MCF 10A (cell line): ENCODE results near the gene ANAPC7. TPM values are rescaled to one million over a fixed set of nuclear protein-coding genes. Genes with fewer than 3 reads are reported as not detected.
"Not testable (repeated sequence)": the region's sequence is repeated elsewhere in the genome, so short reads cannot be mapped to it uniquely, and the experiment has no call there.

Experiments used
- BruUV-seq: library from RNA; stranded (reverse); fragments of 400-500 nt; replicated peaks from 2 replicates; lab custom pipeline; 2021; lab: Mats Ljungman, UMichigan
- CTCF ChIA-PET: fragments of 300-600 bp; sonication (Branson Sonifier 250); formaldehyde crosslinking; extraction: SDS; loops from one replicate; lab custom pipeline; 2021; ENCODE audit warnings: antibody characterized with exemption, inconsistent platforms; lab: Yijun Ruan, JAX
- POLR2A ChIA-PET: fragments of 300-600, 350-650 bp; sonication (Branson Sonifier 250); formaldehyde crosslinking; extraction: SDS; loops from one replicate; lab custom pipeline; 2020; ENCODE audit warnings: antibody characterized with exemption, inconsistent platforms; lab: Yijun Ruan, JAX
- DNase-seq: peaks from one replicate; pipeline ENCODE4 v3.0.0-alpha.2; 2018; ENCODE audit not compliant: unreplicated experiment
- H3K27ac Mint-ChIP-seq: one replicate; pipeline ENCODE4 v1.8.0; 2022; ENCODE audit warnings: mild to moderate bottlenecking, low read depth, mixed read lengths; ENCODE audit not compliant: unreplicated experiment
- H3K27me3 Mint-ChIP-seq: one replicate; pipeline ENCODE4 v1.8.0; 2022; ENCODE audit warnings: mixed read lengths; ENCODE audit not compliant: insufficient read depth, unreplicated experiment
- H3K36me3 Mint-ChIP-seq: one replicate; pipeline ENCODE4 v1.8.0; 2022; ENCODE audit warnings: mild to moderate bottlenecking, moderate library complexity, mixed read lengths; ENCODE audit not compliant: insufficient read depth, unreplicated experiment
- H3K4me1 Mint-ChIP-seq: one replicate; pipeline ENCODE4 v1.8.0; 2022; ENCODE audit warnings: mixed read lengths; ENCODE audit not compliant: insufficient read depth, unreplicated experiment
- H3K4me3 Mint-ChIP-seq: one replicate; pipeline ENCODE4 v1.8.0; 2022; ENCODE audit warnings: mild to moderate bottlenecking, moderate library complexity, mixed read lengths; ENCODE audit not compliant: unreplicated experiment
- H3K9me3 Mint-ChIP-seq: one replicate; pipeline ENCODE4 v1.8.0; 2022; ENCODE audit warnings: mixed read lengths; ENCODE audit not compliant: unreplicated experiment
- intact Hi-C: fragments of 100-400 bp; cut with micrococcal nuclease; formaldehyde crosslinking; loops from 2 replicates; pipeline ENCODE4 v1.14.1; 2022
- total RNA-seq: library from RNA; stranded (reverse); gene quantifications from 2 replicates; pipeline ENCODE4 v1.2.3, GENCODE V29; 2022
- TF ChIP-seq, protein P1 (sequence below): fragments of 200-600 bp; IDR thresholded peaks from one replicate; pipeline ENCODE4 v1.8.0; 2022; ENCODE audit warnings: antibody characterized with exemption, mild to moderate bottlenecking; ENCODE audit not compliant: unreplicated experiment

ANAPC7 gene
- total RNA-seq, 1 experiment from 2014 or later = 87.1 TPM

DNA sequence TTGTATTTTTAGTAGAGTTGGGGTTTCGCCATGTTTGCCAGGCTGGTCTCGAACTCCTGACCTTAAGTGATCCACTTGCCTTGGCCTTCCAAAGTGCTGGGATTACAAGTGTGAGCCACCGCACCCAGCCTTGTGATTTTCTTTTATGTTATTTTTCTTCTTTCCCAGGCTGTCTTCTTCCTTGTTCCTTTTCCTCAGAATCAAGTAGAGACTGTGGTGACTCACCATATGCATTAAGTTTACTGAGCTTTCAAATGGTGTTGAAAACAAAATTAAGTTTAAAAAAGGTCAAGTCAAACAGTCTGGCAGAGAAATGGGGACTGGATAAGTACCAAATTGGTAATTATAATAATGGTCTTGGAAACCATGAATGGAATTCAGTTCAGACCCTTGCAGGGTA lies 40.9 kb upstream of the ANAPC7 start:
- intact Hi-C loops = no loop called here
- BruUV-seq = no TSS peak
- H3K4me3 Mint-ChIP-seq = no peak overlapping the region
- no peaks in the 10 kb centered on the region for H3K27me3 Mint-ChIP-seq
- POLR2A ChIA-PET = no interaction called here
- peaks cover 74% of the 10 kb centered on the region for H3K36me3 Mint-ChIP-seq
- TF ChIP-seq, protein P1, sequence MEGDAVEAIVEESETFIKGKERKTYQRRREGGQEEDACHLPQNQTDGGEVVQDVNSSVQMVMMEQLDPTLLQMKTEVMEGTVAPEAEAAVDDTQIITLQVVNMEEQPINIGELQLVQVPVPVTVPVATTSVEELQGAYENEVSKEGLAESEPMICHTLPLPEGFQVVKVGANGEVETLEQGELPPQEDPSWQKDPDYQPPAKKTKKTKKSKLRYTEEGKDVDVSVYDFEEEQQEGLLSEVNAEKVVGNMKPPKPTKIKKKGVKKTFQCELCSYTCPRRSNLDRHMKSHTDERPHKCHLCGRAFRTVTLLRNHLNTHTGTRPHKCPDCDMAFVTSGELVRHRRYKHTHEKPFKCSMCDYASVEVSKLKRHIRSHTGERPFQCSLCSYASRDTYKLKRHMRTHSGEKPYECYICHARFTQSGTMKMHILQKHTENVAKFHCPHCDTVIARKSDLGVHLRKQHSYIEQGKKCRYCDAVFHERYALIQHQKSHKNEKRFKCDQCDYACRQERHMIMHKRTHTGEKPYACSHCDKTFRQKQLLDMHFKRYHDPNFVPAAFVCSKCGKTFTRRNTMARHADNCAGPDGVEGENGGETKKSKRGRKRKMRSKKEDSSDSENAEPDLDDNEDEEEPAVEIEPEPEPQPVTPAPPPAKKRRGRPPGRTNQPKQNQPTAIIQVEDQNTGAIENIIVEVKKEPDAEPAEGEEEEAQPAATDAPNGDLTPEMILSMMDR = no peak
- CTCF ChIA-PET = interaction anchor here (1.3 to 2.2 kb wide), 2 partner anchors 13 to 158 kb away, joined by 3 to 6 read pairs; no protein-coding TSS in a partner anchor
- no peak overlapping the region for H3K27ac Mint-ChIP-seq
- H3K4me1 Mint-ChIP-seq = no peaks in the 10 kb centered on the region
- H3K9me3 Mint-ChIP-seq = no peaks in the 10 kb centered on the region
- no peak for DNase-seq

DNA sequence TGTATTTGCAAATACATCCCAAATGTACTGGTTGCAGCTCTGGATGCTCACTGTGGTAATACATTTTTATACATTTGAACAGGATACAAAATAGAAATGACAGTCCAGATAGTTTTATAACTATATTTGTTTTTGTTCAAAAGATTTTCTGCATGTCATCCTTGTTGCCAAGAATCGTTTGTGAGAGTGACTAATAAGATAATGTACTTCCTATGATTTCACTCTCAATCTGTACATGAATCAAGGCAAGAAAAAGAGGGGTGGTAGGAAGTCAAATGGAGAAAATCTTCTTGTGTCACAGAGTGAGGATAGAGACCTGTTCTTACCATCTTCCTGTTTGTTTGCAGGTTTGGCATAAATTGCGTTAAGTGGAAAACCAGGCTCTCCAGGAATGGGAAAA lies 32.7 kb upstream of the ANAPC7 start:
- intact Hi-C loops = no loop called here
- H3K4me1 Mint-ChIP-seq = no peaks in the 10 kb centered on the region
- H3K4me3 Mint-ChIP-seq = no peak overlapping the region
- TF ChIP-seq, protein P1 = no peak
- TSS peak; percentile 8 for BruUV-seq
- peaks cover 81% of the 10 kb centered on the region for H3K36me3 Mint-ChIP-seq
- ChIA-PET POLR2A (no interaction called here), CTCF (no interaction called here)
- H3K27me3 Mint-ChIP-seq = no peaks in the 10 kb centered on the region
- no peaks in the 10 kb centered on the region for H3K9me3 Mint-ChIP-seq
- no peak for DNase-seq
- H3K27ac Mint-ChIP-seq = no peak overlapping the region

DNA sequence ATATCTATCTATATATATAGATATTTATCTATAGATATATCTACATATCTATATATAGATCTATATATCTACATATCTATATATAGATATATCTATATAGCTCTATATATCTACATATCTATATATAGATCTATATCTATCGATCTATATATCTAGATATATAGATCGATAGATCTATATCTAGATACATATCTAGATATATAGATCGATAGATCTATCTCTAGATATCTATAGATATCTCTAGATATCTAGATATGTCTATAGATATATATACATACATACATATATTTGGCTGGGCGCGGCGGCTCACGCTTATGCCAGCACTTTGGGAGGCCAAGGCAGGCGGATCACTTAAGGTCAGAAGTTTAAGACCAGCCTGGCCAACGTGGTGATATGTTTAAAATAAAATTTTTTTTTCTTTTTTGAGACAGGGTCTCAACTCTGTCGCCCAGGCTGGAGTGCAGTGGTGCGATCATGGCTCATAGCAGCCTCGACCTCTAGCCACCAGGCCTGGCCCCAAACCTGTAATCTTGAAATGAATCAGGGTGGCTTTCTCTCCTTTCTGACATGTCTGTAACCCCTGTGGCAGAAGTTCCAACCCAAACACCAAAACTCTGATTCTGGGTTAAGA lies 28.6 kb upstream of the ANAPC7 start:
- ChIA-PET POLR2A (interaction anchor here (0.6 to 1.8 kb wide), 15 partner anchors 8 to 544 kb away, joined by 3 to 15 read pairs (median 5); partner anchors contain the start of genes ARPC3, FAM216A, GPN3 and TCTN1), CTCF (interaction anchor here (0.6 to 2.1 kb wide), 47 partner anchors 9 to 937 kb away, joined by 3 to 51 read pairs (median 4); partner anchors contain the start of gene PHETA1)
- Mint-ChIP-seq H3K36me3 (peaks cover 40% of the 10 kb centered on the region), H3K27ac (peak overlapping the region; percentile 93), H3K27me3 (no peaks in the 10 kb centered on the region), H3K4me1 (peaks cover 5% of the 10 kb centered on the region), H3K9me3 (no peaks in the 10 kb centered on the region), H3K4me3 (peak overlapping the region; percentile 97)
- intact Hi-C loops = loop anchor here (1.0 to 2.0 kb wide), 3 partner anchors 29 to 332 kb away; partner anchors contain the start of gene ANAPC7
- TF ChIP-seq, protein P1 = no peak
- DNase-seq = no peak
- BruUV-seq = no TSS peak

DNA sequence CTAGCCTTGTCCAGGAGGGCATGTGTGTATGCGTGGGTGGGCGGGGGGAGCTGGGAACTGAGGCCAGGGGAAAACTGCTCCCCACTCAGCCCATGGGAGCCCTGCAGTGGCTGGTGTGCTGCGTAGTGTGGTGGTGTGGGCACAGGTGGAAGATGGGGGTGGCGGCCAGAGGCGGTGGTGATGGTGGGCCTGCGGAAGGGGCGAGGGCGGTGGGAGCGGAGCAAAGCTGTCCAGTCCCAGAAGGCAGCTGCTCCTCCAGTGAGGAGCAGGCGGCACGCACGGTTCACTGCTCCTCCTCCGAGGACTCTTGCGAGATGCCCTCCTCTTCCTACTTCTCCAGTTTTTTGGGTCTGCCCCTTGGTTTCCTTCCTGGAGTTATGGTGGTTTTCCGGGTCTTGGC lies 26.2 kb upstream of the ANAPC7 start:
- DNase-seq, H3K4me3 Mint-ChIP-seq, H3K27ac Mint-ChIP-seq, BruUV-seq, POLR2A ChIA-PET, H3K4me1 Mint-ChIP-seq, H3K9me3 Mint-ChIP-seq, CTCF ChIA-PET, H3K27me3 Mint-ChIP-seq: not testable (repeated sequence)
- intact Hi-C loops = loop anchor here (2.0 kb wide), 1 partner anchor 27 kb away; the partner anchor contains the start of gene ANAPC7
- H3K36me3 Mint-ChIP-seq = peaks cover 19% of the 10 kb centered on the region
